SK-N-DZ (cell line): ENCODE measurements around the gene EIF4G2.
A peak's percentile ranks its signal among the peaks of the same experiment; 100 is the strongest.

Experiments
- DNase-seq: peaks from one replicate; pipeline ENCODE4 v3.0.0-alpha.2; 2015; ENCODE audit warnings: low spot score

Gene EIF4G2

DNA sequence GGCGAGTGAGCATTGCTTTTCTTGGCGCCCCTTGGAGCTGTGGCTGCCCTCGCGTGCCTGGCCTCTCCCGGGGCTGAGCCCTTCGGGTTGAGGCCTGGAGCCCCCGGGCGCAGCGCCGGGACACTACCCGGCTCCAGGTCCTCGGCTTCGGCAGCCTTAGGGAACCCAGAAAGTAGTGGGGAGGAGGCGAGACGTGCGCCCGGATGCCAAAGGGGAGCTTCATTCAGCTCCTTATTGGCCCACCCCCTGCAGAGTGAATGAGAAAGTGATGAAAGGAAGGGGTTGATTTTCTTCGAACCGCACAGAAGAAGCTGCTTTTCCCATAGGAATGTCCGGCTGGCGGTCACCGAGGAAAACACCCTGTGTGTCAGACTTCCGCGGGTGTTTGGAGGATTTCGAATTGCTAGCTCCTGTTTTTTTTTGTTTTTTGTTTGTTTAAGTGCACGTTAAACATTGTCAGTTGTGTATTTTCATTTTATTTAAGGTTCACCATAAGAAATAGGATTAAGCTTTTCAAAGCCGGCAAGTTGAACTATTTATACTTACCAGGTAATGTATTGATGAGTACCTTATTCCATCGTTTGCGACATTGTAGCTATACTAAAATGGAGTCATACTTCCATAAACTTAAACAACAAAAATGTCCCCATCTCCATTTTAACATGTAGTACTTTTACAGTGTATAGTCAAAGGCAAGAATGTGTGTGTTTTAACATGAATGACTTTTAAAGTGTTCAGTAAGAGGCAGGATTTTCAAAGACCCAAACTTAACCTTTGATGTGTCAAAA lies 841 bp upstream of the EIF4G2 start:
- no peak for DNase-seq

GRCh38 chr11:10808235-10808552 lies 532 bp downstream of the EIF4G2 start:
- DNase-seq, result no peak

- DNase-seq, result peak; percentile 42
Measured at GRCh38 chr11:10807493-10808234, 1.1 kb downstream of the EIF4G2 start.

- no peak for DNase-seq
Measured at GRCh38 chr11:10806206-10806605, 2.5 kb downstream of the EIF4G2 start.

GRCh38 chr11:10805741-10806140 lies 3.0 kb downstream of the EIF4G2 start:
- no peak for DNase-seq

DNA sequence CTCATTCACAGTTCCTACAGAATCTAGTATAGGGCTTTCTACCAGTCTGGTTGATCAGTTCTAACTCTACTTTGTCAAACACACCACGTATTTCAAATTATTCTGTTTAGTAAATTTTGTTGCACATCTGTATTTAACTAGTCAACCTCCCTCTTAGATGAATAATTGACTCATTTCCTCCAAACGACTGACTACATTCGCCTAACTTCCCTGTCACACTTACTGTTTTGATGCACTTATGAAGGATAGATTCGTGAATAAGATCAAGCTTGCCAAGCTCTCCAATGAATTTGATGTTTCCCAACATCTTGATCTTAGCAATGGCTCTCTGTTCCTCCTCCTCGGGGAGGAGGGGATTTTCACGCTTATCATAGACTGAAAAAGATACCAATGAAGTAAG lies 5.0 kb downstream of the EIF4G2 start:
- no peak for DNase-seq

DNA sequence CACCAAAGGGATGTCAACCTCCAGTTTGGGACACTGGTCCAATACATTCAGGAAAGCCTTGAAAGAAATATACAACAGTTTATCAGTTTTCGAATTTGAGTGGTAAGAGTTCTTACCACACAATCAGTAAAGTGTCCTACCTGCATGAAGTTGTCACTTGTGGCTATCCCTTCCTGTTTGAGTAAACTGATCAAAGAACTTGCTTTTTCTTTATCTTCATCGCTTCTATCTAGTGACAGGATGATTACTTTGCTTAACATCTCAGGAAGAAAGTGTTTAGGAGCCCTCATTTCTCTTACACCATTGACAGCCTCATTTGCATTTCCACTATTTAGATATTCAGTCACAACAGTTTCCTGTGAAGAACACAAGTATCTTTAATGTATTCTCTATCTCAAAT lies 8.4 kb downstream of the EIF4G2 start:
- DNase-seq, result no peak

- DNase-seq, result no peak
Measured at GRCh38 chr11:10798330-10798928, 10.3 kb downstream of the EIF4G2 start.

DNA sequence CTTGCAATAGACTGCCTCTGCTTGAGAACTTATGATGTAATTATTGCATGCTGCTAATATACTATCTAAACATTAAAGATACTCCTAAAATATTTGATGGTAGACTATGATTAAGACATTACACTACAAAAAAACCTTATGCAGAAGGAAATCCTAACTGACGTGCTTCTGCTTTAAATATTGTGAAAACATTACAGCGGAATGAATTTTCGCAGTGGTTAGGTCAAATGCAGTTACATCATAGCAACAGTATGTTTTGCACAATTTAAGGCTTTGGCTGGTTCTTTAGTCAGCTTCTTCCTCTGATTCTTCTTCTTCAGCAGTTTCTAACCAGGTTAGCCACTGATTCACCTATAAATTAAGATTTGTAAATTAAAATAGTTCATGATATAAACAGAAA lies 11.2 kb downstream of the EIF4G2 start:
- DNase-seq, result no peak

DNA sequence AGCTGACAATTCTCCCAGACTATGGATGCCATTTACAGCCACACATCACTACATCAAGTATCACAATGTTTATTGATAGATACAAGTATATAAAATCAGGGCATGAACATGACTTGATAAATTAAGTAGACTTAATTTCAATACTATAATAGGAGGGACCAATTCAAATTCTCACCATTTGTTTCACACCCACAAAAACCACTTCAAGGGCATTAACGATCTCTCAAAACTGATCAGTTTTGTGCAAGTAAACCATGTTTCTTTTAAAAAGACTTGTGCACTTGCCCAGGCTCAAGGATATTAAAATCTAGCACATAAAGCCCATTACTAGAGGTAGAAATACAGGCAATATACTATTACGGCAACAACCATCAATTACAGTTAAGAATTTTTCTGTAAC lies 11.7 kb downstream of the EIF4G2 start:
- DNase-seq, result no peak

DNA sequence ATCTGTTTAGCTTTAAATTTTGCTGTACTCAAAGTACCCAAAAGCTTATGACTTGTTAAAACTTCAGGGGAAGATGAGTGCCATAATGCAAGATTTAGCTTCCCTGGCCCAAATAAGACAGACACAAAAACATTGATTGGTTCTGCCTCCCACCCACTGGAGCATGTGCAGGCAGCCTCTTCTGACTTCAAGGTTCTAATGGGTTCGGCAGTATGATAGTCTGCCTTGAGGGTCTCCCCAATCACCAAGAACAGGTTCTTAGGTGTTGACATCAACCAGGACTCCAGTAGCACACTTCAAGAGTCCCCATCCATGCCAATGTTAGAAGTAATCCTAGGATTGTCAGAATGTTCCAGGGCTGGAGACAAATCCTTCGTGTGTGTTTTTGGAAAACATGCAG lies 12.5 kb downstream of the EIF4G2 start:
- DNase-seq, result peak; percentile 21

- DNase-seq, result no peak
Measured at GRCh38 chr11:10793470-10794255, 15.1 kb downstream of the EIF4G2 start.

GRCh38 chr11:10792385-10793068 lies 16.2 kb downstream of the EIF4G2 start:
- peak; percentile 83 for DNase-seq

DNA sequence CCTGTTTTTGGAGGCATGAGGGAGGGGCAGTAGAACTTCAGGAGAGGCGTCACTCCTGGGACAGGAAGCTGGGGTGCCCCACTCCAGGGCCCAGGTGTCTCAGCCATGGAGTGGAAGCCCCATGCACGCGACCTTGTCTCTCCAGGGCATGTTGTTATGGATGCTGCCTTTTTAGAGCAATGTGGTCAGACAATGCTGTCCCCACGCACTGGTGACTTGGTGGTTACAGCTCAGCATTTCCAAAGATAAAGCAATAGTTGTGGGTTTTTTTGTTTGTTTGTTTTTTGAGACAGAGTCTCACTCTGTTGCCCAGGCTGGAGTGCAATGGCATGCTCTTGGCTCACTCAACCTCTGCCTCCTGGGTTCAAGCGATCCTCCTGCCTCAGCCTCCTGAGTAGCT lies 22.3 kb downstream of the EIF4G2 start:
- DNase-seq, result no peak

DNA sequence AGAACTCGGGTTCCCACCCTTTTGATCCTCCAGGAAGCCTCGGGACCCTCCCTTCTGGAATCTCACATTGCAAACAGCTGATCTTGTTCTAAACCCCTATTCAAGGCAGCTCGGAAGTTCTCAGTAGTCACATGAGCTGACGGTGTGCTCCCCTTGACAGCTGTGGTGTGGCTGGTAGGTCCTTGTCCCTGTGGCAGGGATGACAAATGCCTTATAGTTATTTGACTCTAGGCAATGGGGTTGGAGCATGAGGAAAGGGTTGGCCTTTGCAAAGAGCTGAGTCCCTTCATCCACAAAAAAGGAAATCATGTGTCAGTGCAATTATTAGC lies 23.6 kb downstream of the EIF4G2 start:
- peak; percentile 28 for DNase-seq

GRCh38 chr11:10784232-10785145 lies 24.2 kb downstream of the EIF4G2 start:
- peak; percentile 70 for DNase-seq

- DNase-seq, result no peak
Measured at GRCh38 chr11:10780040-10780439, 28.7 kb downstream of the EIF4G2 start.

DNA sequence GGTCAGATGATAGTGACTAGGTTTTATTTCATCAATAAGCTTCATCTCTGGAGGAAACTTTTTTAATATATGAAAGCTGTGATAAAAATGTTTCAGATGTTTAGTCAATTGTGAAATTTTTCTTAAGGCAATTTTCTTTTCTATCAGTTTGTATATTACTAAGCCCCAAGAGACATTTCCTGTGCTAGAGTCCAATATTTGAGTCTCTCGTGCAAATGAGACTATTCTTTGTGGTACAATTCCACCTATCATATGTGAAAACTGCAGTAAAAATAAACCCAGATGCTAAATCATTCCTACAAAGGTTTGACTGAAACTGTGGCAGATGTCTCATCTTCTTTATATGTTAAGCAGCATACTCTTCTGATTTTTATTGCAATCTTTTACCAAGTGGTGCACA lies 29.6 kb downstream of the EIF4G2 start:
- DNase-seq, result no peak

GRCh38 chr11:10778217-10778970 lies 30.3 kb downstream of the EIF4G2 start:
- no peak for DNase-seq

- no peak for DNase-seq
Measured at GRCh38 chr11:10777806-10778205, 30.9 kb downstream of the EIF4G2 start.
